ENCODE measurements around the gene KRTAP10-3. TPM values are rescaled to one million over a fixed set of nuclear protein-coding genes. Genes with fewer than 3 reads are reported as not detected.
"Not testable (repeated sequence)": the region's sequence is repeated elsewhere in the genome, so short reads cannot be mapped to it uniquely, and the experiment has no call there.

The KRTAP10-3 gene
- total RNA-seq, 6 donors from 2014 or later = not detected

DNA sequence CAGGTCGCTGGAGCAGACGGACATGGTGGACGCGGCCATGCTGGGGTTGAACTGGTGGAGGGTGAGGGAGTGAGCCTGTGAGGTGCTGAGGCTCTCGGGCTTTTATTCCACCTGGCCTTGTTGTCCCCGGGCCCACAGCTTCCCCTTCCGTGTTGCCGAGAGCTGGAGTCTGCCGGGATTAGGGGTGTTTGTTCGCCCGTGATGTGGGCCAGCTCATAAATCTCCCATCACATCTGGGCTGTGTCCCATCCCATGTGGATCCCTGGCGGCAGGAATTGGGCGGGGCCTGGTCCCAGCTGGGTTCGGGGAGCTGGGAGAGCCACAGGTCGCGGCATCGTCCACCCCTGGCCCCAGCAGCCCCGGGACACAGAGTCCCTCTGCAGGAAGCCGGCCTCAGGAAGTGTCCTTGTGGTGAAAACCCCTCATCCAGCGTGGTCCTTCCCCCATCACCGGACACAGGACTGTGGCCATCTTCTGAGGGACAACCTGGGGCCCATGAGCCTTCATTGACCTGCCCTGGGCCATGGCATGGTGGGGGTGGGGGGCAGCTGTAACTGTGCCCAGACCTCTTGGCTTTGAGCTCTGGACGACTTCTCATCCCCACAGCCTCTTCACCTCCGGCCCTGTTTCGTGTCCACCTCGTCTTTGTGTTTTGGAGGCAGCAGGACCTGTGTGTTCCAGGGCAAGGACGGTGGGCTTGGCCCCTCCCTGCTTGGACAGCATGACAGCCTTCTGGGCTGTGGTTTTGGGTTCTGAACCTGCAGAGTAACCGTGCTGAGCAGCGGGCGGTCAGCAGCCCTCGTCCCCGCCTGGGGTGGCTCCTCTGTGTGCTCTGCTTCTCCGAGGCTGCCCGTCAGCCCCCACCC is 34.1 kb upstream of the KRTAP10-3 start, which contains the start of gene KRTAP10-6:
TSS of gene KRTAP10-6 (minus strand) at position 60 of the 866 bp plus-strand sequence. CDS start at position 39, 21 bp downstream.
- DNase-seq = peak in 1 of 2 donors; percentile 62
- no peaks in the 10 kb centered on the region for H3K4me1 ChIP-seq

DNA sequence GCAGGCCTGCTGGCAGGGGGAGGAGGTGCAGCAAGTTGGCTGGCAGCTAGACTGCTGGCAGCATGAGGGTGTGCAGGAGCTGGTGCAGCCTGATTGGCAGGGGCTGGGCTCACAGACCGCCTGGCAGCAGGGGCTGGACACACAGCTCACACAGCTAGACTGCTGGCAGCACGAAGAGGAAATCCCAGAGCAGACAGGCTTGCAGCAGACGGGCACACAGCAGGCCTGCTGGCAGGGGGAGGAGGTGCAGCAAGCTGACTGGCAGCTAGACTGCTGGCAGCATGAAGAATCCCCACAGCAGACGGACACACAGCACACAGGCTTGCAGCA is 33.2 kb upstream of the KRTAP10-3 start:
- not testable (repeated sequence) for H3K4me1 ChIP-seq; DNase-seq; H3K27ac ChIP-seq; H3K27me3 ChIP-seq; H3K36me3 ChIP-seq; ATAC-seq (ENCODE audit: low FRiP score in 2 of 2); H3K9me3 ChIP-seq; H3K4me3 ChIP-seq
- 78% methylated on average over 2 of the region's 4 CpGs; no CpG with 5 or more reads in 1 of the 2 donors for WGBS, 2 donors

More for the DNA sequence above, 34.1 kb upstream of the KRTAP10-3 start, which contains the start of gene KRTAP10-6:
- Histone ChIP-seq H3K9me3 (no peaks in the 10 kb centered on the region), H3K36me3 (no peaks in the 10 kb centered on the region), H3K27me3 (peaks cover 0 to 5% (median 0%) of the 10 kb centered on the region in 4 donors), H3K27ac (no peak within 1 kb of the TSS), H3K4me3 (no peak within 1 kb of the TSS)
- peak in 1 of 2 donors; percentile 23 for ATAC-seq (ENCODE audit: low FRiP score in 2 of 2)
- WGBS, 2 donors = 62 to 68% methylated on average over 4 to 28 of the region's 33 CpGs
- no peak for TF ChIP-seq POLR2AphosphoS5 (IDR thresholded peaks at IDR 0.05)

- H3K27me3 ChIP-seq, H3K4me1 ChIP-seq, H3K9me3 ChIP-seq, H3K4me3 ChIP-seq, H3K36me3 ChIP-seq, H3K27ac ChIP-seq: not testable (repeated sequence)
- DNase-seq = peak in 1 of 2 donors; percentile 77
- ATAC-seq (ENCODE audit: low FRiP score in 2 of 2) = peak in 1 of 2 donors; percentile 10
- 61 to 82% methylated on average over 15 to 16 of the region's 19 CpGs for WGBS, 2 donors
Measured at GRCh38 chr21:44590897-44591800, 32.6 kb upstream of the KRTAP10-3 start.

DNA sequence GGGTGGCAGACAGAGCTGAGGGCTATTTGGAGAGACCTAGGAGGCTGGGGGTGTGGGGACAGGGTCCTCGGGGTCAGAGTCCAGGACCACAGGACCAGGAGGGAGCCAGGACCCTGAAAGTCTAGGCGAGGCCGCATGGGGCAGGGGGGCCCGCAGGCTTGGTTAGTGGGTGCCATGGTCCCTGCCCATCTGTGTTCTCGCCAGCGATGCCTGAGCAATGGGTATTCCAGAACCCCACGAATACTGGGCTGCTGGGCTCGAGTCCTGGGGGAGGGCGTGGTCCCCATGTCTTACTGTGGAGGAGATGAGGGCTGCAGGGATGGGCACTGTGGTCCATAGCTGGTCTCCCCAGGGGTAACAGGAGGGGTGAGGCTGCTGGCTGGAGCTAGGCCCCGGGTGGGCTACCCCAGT is 31.7 kb upstream of the KRTAP10-3 start:
- no peaks in the 10 kb centered on the region for H3K4me1 ChIP-seq
- ATAC-seq (ENCODE audit: low FRiP score in 2 of 2) = peak in 1 of 2 donors; percentile 67
- no peaks in the 10 kb centered on the region for H3K9me3 ChIP-seq
- peaks cover 0 to 5% (median 0%) of the 10 kb centered on the region in 4 donors for H3K27me3 ChIP-seq
- DNase-seq = no peak
- H3K36me3 ChIP-seq = no peaks in the 10 kb centered on the region
- WGBS, 2 donors = 85 to 100% methylated on average over 1 to 10 of the region's 10 CpGs
- no peak overlapping the region for H3K27ac ChIP-seq
- TF ChIP-seq POLR2A (IDR thresholded peaks at IDR 0.05) (no peak), EP300 (IDR thresholded peaks at IDR 0.05) (no peak), POLR2AphosphoS5 (IDR thresholded peaks at IDR 0.05) (no peak)
- TF ChIP-seq, protein P1, sequence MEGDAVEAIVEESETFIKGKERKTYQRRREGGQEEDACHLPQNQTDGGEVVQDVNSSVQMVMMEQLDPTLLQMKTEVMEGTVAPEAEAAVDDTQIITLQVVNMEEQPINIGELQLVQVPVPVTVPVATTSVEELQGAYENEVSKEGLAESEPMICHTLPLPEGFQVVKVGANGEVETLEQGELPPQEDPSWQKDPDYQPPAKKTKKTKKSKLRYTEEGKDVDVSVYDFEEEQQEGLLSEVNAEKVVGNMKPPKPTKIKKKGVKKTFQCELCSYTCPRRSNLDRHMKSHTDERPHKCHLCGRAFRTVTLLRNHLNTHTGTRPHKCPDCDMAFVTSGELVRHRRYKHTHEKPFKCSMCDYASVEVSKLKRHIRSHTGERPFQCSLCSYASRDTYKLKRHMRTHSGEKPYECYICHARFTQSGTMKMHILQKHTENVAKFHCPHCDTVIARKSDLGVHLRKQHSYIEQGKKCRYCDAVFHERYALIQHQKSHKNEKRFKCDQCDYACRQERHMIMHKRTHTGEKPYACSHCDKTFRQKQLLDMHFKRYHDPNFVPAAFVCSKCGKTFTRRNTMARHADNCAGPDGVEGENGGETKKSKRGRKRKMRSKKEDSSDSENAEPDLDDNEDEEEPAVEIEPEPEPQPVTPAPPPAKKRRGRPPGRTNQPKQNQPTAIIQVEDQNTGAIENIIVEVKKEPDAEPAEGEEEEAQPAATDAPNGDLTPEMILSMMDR (IDR thresholded peaks at IDR 0.05) = no peak
- H3K4me3 ChIP-seq = no peak overlapping the region

DNA sequence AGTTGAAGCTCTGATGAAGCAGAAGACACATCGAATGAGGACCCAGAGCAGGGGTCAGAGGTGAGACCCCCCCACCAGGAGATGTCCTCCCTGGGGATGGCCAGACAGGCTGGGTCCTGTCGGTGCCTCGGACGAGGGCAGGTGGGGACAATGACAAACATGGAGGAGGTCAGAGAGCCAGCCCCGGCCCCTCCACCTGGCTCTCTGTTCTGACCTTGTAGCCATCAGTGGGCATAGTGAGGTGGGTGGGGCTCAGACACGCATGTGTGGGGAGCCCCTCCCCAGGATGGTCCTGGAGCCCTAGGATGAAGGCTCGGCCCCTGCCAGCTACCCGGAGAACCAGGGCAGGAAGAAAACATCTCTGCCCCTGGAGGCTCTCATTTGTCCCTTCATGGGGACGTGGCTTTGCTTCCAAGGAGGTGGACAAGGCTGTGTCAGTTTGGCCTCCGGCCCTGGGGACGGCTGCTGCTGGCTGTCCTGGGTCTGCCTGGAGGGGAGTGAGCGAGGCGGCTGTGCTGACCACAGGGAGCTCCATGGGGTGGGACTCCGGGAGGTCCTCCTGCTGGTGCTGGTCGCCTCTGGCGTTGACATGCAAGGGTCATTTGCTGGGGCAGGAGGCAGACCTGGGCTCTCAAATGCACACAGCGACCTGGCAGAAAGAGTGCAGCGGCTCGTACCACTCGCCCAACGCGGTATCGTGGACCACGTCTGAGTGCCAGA is 31.2 kb upstream of the KRTAP10-3 start:
- no peak for TF ChIP-seq EP300 (IDR thresholded peaks at IDR 0.05)
- TF ChIP-seq, protein P1 (IDR thresholded peaks at IDR 0.05) = no peak
- TF ChIP-seq POLR2AphosphoS5 (IDR thresholded peaks at IDR 0.05) = no peak
- no peak for TF ChIP-seq POLR2A (IDR thresholded peaks at IDR 0.05)
- Histone ChIP-seq H3K9me3 (no peaks in the 10 kb centered on the region), H3K4me3 (no peak overlapping the region), H3K27ac (no peak overlapping the region), H3K4me1 (no peaks in the 10 kb centered on the region), H3K27me3 (peaks cover 0 to 5% (median 0%) of the 10 kb centered on the region in 4 donors), H3K36me3 (no peaks in the 10 kb centered on the region)
- DNase-seq (no peak), ATAC-seq (ENCODE audit: low FRiP score in 2 of 2) (no peak)
- WGBS, 2 donors = 83 to 85% methylated on average over 11 to 21 of the region's 24 CpGs
